SK-N-SH (cell line): ENCODE data around the gene PLXNB1.

Source experiments
- EZH2phosphoT487 ChIP-seq: fragments of 200-600 bp; sonication (generic); IDR thresholded peaks from 2 replicates; pipeline ENCODE4 v1.6.1; 2017; ENCODE audit warnings: low read depth, mixed run types, mild to moderate bottlenecking, antibody characterized with exemption, moderate library complexity, borderline replicate concordance
- FOSL2 ChIP-seq: IDR thresholded peaks from 2 replicates; pipeline ENCODE4 v1.4.0; 2012; ENCODE audit warnings: low read depth, mild to moderate bottlenecking, moderate library complexity, borderline replicate concordance
- RAD21 ChIP-seq: IDR thresholded peaks from 2 replicates; pipeline ENCODE4 v1.6.1; 2012; ENCODE audit warnings: mild to moderate bottlenecking, low read length
- TF ChIP-seq, protein P1 (sequence below): fragments of 200-600 bp; sonication (generic); IDR thresholded peaks from 2 replicates; pipeline ENCODE4 v1.6.1; 2017; ENCODE audit warnings: antibody characterized with exemption, mild to moderate bottlenecking, moderate library complexity

DNA sequence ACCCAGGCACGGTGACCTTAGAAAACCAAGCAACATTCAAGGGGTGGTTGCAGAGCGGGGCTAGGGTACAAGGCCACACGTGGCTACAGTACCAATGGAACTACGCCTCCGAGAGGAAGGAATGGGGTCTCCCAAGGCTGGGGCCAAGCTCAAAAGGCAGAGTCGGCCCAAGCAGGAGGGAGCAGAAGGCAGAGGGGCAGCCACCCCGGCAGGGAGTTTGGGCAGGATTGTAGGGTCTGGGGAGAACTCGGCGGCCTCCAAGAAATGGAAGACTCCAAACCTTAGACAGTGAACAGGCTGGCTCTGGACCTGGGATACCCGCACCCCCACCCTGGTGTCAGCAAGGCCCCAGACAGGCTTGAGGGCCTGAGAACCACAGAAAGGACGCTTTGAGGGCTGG is 45.3 kb upstream of the PLXNB1 start:
- TF ChIP-seq RAD21 (no peak), EZH2phosphoT487 (no peak), FOSL2 (no peak)
- TF ChIP-seq, protein P1, sequence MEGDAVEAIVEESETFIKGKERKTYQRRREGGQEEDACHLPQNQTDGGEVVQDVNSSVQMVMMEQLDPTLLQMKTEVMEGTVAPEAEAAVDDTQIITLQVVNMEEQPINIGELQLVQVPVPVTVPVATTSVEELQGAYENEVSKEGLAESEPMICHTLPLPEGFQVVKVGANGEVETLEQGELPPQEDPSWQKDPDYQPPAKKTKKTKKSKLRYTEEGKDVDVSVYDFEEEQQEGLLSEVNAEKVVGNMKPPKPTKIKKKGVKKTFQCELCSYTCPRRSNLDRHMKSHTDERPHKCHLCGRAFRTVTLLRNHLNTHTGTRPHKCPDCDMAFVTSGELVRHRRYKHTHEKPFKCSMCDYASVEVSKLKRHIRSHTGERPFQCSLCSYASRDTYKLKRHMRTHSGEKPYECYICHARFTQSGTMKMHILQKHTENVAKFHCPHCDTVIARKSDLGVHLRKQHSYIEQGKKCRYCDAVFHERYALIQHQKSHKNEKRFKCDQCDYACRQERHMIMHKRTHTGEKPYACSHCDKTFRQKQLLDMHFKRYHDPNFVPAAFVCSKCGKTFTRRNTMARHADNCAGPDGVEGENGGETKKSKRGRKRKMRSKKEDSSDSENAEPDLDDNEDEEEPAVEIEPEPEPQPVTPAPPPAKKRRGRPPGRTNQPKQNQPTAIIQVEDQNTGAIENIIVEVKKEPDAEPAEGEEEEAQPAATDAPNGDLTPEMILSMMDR = no peak
